GM18508 (cell line): ENCODE data around the gene SCN4A.

Experiments used
- ATAC-seq: cut with Tn5 transposase; IDR thresholded peaks from one replicate; pipeline ENCODE4 v1.9.1; 2021; ENCODE audit warnings: moderate number of reproducible peaks; ENCODE audit not compliant: insufficient read depth, unreplicated experiment

The SCN4A gene

DNA sequence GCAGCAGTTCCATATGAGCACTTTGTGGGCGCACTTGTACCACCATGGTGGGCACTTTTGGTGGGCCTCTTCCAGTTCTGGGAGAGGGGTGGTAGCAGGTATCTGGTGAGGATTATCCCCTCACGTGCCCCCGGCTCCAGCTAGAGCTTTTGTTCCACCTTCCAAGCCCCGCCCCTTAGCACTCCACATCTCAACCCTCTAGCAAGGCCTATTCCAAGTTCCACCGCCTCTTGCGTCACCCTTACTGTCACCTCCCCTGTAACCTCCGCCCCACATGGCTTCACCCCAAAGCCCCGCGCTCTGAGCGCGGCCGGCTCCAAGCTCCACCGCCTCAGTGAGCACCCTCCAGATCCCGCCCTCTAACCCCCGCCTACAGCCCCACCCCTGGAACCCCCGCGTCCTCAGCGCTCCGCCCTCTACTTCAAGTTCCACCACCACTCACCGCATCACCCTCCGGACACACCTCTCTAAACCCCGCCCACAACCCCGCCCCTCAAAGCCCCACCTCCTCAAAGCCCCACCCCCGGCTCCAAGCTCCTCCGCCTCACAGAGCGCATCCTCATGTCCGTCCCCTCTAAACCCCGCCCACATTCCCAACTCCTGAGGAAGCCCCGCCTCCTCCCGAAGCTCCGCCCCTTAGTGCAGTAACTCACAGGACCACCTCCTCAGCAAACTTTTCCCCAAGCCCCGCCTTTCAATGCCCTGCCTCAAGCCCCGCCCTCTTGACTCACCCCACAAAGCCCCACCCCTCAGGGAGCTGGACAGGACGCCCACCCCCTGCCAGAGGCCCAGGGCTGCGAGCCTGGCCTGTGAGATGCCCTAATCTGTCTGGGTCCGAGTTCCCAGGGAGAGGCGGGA, 11.1 kb downstream of the SCN4A start:
- ATAC-seq = no peak

GRCh38 chr17:63960430-63960829, 12.3 kb downstream of the SCN4A start:
- ATAC-seq = no peak

DNA sequence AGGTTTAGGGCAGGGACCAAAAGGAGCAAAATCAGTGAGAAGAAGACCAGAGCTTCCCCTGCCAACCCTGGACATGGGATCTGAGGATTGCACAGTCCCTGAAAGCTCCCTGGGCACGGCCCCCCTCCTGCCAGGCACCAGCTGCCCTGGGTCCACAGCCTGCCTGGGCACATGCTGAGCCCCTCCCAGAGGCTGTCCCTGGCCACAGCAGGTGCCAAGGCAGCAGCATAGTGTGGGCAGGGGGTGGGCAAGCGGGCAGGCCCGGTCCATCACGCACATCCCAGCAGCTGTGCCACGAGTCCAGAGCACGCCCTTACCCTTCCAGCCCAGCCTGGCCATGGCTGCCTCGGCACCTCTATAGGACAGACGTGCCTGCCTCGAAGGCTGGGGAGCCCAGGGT, 12.7 kb downstream of the SCN4A start:
- ATAC-seq = no peak

GRCh38 chr17:63956296-63956920, 16.3 kb downstream of the SCN4A start:
- no peak for ATAC-seq

DNA sequence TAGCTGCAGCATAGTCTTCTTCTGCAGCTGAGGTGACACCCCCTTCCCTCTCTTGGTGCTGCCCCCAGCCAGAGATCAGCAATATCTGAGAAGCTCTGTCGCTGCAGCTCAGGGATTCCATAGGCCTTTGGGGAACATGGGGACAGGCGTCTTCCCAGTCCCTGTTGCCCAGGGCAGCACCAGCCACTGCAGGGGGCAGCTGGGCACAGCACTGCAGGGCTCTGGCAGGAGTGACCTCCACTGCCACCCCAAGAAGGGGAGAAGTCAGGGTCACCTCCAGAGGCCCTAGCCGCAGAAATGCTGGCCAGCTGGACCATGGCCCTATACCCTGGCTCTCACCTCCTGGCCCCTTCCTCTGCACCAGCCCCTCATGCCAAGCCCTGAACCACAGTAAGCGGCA, 16.9 kb downstream of the SCN4A start:
- ATAC-seq = no peak

DNA sequence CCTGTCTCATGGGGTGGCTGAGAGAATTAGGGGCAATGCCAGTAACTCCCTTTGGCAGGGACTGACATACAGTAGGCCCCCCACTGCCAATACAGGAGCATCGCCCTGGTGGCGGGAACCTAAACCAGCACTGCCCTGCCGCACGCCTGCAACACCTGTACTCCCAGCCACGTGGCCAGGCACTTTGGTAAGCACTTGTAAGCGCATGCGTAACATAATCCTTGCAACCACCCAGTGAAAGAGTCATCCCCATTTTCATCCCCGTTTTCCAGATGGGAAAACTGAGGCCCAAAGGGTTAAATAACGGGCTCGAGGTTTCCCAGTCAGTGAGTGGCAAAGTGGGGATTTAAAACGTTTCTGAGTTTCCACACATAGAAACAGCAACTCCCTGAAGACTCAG, 17.5 kb downstream of the SCN4A start:
- no peak for ATAC-seq

- no peak for ATAC-seq
Observed at GRCh38 chr17:63954402-63955063, 18.2 kb downstream of the SCN4A start.

- no peak for ATAC-seq
Observed at GRCh38 chr17:63950940-63951907, 21.5 kb downstream of the SCN4A start.

GRCh38 chr17:63949576-63950250, 23.0 kb downstream of the SCN4A start:
- ATAC-seq = no peak

DNA sequence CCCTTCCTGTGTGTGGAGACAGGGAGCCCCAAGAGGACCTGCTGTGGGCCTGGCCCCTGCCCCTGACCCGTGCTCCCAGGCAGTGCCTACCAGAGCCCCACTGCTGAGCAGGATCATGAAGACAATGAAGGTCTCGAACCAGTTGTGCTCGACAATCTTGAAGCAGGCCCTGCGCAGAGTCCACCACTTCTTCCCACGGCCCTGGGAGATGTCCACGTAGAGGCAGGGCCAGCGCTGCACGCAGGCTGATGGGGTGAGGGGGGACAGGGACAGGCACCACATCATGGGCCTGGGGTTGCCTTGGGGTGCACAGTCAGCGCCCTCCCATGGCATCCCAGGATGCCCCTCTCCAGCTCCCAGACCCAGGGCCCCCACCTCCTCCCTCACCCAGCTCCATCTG, 24.2 kb downstream of the SCN4A start:
- no peak for ATAC-seq

GRCh38 chr17:63947711-63948330, 24.9 kb downstream of the SCN4A start:
- ATAC-seq = no peak

DNA sequence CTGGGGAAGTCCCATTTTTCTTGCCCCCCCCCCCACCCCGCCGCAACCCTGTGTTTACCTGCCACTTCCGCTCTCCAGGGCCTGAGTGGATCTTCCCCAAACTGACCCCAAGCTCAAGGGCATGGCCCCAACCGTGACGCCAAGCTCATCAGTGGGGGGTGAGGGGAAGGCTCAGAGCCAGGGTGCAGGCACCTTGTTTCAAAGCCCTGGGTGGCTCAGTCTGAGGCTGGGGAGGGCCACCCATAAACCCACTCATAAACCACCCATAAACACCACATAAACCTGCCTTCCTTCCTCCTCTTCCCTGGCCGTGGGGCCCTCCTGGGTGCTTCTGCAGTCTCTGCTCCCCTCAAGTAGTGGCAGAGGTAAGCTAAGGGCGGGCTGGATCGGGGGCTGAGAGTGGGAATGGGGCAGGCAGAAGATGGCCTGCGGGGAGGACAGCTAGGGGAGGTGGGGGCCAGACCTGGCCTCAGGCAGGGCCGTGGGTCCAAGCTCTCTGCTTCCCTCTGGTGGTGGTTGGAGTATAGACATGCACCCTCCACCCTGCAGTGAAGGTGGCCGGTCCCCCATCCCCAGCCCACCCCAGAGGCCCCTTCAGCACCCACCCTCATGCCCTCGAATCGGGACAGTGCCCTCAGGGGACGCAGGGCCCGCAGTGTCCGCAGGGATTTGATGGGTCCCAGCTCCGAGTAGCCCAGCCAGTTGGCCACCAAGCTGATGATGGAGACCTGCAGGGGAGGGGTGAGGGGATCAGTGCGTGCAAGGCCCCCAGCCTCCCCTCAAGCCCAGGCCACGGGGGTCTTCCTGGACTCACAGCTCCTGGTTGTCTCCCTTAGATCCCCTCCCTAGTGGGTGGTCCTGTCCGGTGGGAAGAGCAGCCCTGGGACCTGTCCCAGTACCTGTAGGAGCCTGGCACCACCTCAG, 26.0 kb downstream of the SCN4A start:
- no peak for ATAC-seq

DNA sequence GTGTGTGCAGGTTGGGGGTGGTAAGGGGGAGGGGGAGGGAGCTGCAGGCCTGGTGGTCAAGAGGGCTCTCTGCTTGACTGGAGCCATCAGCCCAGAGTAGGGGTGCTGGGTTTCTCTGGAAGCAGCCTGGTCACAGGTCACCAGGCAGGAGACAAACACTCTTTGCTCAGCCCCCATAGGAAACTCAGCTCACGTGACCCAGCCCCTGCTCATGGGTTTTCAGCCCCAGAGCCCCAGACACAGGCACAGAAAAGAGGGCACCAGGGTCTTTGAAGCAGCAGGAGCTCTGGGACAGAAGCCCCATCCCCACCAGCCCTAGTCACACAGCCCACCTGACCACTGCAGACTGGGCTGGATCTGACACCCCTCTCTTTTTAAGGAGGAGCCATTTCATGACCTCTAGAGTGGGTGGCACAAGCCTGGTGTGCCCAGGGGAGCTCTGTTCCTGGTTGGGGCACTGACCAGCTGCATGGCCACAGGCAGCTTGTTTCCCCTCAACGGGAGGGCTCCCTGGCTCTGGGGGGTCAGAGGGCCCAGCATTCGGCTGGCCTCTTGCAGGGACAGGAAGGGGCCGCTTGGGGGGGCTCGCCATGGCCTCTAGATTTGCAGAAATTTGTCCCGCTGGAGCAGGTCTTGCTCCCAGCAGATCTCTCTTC, 26.8 kb downstream of the SCN4A start:
- ATAC-seq = no peak

GRCh38 chr17:63944736-63945499, 27.8 kb downstream of the SCN4A start:
- ATAC-seq = no peak

DNA sequence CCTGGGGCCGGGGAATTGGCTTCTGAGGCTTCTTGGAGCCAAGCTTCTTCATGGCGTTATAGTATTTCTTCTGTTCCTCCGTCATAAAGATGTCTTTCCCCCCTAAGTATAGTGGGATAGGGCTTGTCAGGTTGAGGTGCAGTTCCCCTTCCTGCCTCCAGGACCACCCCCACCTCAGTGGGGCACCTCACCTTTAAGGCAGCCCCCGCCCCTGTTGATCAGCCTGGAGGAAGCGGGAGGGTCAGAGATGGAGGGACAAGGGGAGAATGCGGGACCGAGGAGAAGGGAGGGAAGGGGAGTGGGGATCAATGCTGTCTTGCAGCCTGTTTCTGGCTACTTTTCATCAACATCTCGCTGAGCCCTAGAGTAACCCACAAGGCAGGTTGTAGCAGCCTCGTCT, 29.0 kb downstream of the SCN4A start:
- no peak for ATAC-seq

DNA sequence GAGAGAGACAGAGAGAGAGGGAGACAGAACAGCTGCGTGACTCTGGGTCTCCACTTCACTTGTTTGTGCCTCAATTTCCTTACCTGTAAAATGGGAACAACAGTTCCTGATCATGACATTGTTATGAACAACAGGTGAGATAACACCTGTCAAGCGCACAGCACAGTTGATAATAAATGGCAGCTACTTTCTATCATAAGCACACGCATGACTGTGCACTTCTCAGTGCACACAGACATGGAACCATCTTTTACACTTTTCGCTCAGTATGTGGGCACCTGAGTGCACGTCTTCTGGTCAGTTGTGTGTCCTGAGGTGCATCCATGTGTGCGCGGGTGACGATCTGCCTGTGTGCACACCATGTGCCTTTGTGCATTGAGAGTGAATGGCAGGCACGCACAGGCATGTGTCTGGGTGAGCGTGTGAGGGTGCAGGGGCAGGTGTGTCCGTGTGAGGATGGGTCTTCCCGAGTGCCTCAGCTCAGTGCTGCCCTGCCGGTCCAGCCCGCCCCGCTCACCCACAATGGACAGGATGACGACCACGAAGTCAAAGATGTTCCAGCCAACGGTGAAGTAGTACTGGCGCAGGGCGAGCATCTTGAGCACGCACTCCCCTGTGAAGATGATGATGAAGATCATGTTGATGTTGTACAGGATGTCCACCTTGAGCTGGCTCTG, 30.3 kb downstream of the SCN4A start:
- ATAC-seq = no peak
